Sigmoid colon (tissue), 4 donors: ENCODE data around the gene DGKI.

Experiments
- POLR2AphosphoS5 ChIP-seq, 4 donors: sonication (generic); formaldehyde crosslinking; IDR thresholded peaks; one replicate each; pipeline ENCODE4 v1.6.1; 2017; ENCODE audit warnings: antibody characterized with exemption in 4 of 4
- TF ChIP-seq, protein P1 (sequence below), 4 experiments: fragments of 450-650 bp in 3 of 4; fragments of 200-600 bp in 1 of 4; IDR thresholded peaks; one replicate each; pipeline ENCODE4 v1.5.1; 2016 to 2019; ENCODE audit warnings: antibody characterized with exemption in 4 of 4, mild to moderate bottlenecking in 3 of 4, moderate library complexity in 2 of 4

DNA sequence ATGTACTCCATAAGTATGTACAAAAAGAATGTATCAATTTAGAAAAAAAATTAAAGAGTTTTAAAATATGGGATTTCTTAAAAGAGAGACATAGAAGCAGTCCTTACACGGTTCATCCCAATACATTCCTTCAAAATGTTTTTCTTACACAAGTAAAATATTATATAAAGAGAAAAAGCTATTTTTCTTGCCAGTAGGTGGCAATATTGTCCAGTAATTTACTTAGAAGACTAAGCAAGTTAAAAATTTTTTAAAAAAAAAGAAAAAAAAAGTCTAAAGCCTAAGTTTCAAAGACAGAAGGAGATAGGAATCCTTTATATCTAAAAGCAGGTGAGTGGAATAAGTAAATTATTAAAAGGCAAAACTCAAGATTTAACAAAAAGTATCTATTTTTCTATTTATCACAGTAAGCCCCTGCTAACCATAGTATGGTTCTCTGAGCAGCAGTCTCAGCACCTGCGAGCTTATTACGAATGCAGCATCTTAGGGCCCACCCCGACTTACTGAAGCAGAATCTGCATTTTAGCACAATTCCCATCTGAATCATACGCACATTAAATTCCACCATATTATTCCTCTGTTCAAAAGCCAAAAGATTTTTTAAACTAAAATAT lies 240.6 kb downstream of the DGKI start:
- TF ChIP-seq POLR2AphosphoS5 (IDR thresholded peaks at IDR 0.05), result no peak
- TF ChIP-seq, protein P1, sequence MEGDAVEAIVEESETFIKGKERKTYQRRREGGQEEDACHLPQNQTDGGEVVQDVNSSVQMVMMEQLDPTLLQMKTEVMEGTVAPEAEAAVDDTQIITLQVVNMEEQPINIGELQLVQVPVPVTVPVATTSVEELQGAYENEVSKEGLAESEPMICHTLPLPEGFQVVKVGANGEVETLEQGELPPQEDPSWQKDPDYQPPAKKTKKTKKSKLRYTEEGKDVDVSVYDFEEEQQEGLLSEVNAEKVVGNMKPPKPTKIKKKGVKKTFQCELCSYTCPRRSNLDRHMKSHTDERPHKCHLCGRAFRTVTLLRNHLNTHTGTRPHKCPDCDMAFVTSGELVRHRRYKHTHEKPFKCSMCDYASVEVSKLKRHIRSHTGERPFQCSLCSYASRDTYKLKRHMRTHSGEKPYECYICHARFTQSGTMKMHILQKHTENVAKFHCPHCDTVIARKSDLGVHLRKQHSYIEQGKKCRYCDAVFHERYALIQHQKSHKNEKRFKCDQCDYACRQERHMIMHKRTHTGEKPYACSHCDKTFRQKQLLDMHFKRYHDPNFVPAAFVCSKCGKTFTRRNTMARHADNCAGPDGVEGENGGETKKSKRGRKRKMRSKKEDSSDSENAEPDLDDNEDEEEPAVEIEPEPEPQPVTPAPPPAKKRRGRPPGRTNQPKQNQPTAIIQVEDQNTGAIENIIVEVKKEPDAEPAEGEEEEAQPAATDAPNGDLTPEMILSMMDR (IDR thresholded peaks at IDR 0.05), result peak in 3 of 4 experiments; percentile 11 to 63 (median 39)
